Measurements from ENCODE around the gene MS4A6A. TPM values are rescaled to one million over a fixed set of nuclear protein-coding genes. Genes with fewer than 3 reads are reported as not detected.
"Not testable (repeated sequence)": the region's sequence is repeated elsewhere in the genome, so short reads cannot be mapped to it uniquely, and the experiment has no call there.

The MS4A6A gene
- polyA plus RNA-seq (ENCODE audit: insufficient read length in 3 of 3): 10 to 100 TPM; 17.4 to 18.0 (median 18.0) TPM
- long read RNA-seq, donor 1, partial matches to known transcripts: 0 of 3 reads
- long read RNA-seq, donor 1, other reads (novel, unspliced or antisense): 0 of 3 reads
- long read RNA-seq, donor 2, partial matches to known transcripts: 0 of 2 reads
- long read RNA-seq, donor 2, other reads (novel, unspliced or antisense): 0 of 2 reads
- long read RNA-seq, donor 3, partial matches to known transcripts: 5 of 6 reads
- long read RNA-seq, donor 3, other reads (novel, unspliced or antisense): 0 of 6 reads
- long read RNA-seq, donor 4, partial matches to known transcripts: 5 of 6 reads
- long read RNA-seq, donor 4, other reads (novel, unspliced or antisense): 0 of 6 reads
- long read RNA-seq, donor 5: 0 reads
- long read RNA-seq, donor 6, partial matches to known transcripts: 0 of 2 reads
- long read RNA-seq, donor 6, other reads (novel, unspliced or antisense): 0 of 2 reads
- long read RNA-seq, donor 7, partial matches to known transcripts: 0 of 1 reads
- long read RNA-seq, donor 7, other reads (novel, unspliced or antisense): 0 of 1 reads
- long read RNA-seq, donor 8, partial matches to known transcripts: 6 of 6 reads
- long read RNA-seq, donor 8, other reads (novel, unspliced or antisense): 0 of 6 reads
- long read RNA-seq, donor 9, partial matches to known transcripts: 6 of 6 reads
- long read RNA-seq, donor 9, other reads (novel, unspliced or antisense): 0 of 6 reads
- long read RNA-seq, donor 10, partial matches to known transcripts: 0 of 2 reads
- long read RNA-seq, donor 10, other reads (novel, unspliced or antisense): 0 of 2 reads
- long read RNA-seq, donor 11, partial matches to known transcripts: 0 of 1 reads
- long read RNA-seq, donor 11, other reads (novel, unspliced or antisense): 0 of 1 reads
- long read RNA-seq, donor 12, partial matches to known transcripts: 0 of 1 reads
- long read RNA-seq, donor 12, other reads (novel, unspliced or antisense): 0 of 1 reads
- long read RNA-seq, donor 13, partial matches to known transcripts: 0 of 1 reads
- long read RNA-seq, donor 13, other reads (novel, unspliced or antisense): 0 of 1 reads
- long read RNA-seq, donor 14: 0 reads
- long read RNA-seq, donor 15, partial matches to known transcripts: 7 of 11 reads
- long read RNA-seq, donor 15, other reads (novel, unspliced or antisense): 0 of 11 reads
- long read RNA-seq, donor 16, partial matches to known transcripts: 0 of 2 reads
- long read RNA-seq, donor 16, other reads (novel, unspliced or antisense): 0 of 2 reads

- DNase-seq: no peak
Observed at GRCh38 chr11:60182541-60183330, at the start of gene MS4A6A. Gene MS4A6A, minus strand, starts transcription at chr11:60183083. Its CDS starts 1,356 bp downstream, at chr11:60181727.

- no peak for DNase-seq
Observed at GRCh38 chr11:60230681-60231080, 47.8 kb upstream of the MS4A6A start.

- DNase-seq: no peak
Observed at GRCh38 chr11:60222141-60222540, 39.3 kb upstream of the MS4A6A start.

GRCh38 chr11:60221692-60222091 lies 38.8 kb upstream of the MS4A6A start:
- DNase-seq: no peak

- DNase-seq: no peak
Observed at GRCh38 chr11:60221181-60221580, 38.3 kb upstream of the MS4A6A start.

- DNase-seq: no peak
Observed at GRCh38 chr11:60214386-60214785, 31.5 kb upstream of the MS4A6A start.

GRCh38 chr11:60211206-60211605 lies 28.3 kb upstream of the MS4A6A start:
- DNase-seq: no peak

GRCh38 chr11:60209977-60210376 lies 27.1 kb upstream of the MS4A6A start:
- no peak for DNase-seq

GRCh38 chr11:60208951-60209350 lies 26.1 kb upstream of the MS4A6A start:
- no peak for DNase-seq

- DNase-seq: no peak
Observed at GRCh38 chr11:60208146-60208895, 25.4 kb upstream of the MS4A6A start.

GRCh38 chr11:60206616-60207015 lies 23.7 kb upstream of the MS4A6A start:
- no peak for DNase-seq

- no peak for DNase-seq
Observed at GRCh38 chr11:60204922-60205321, 22.0 kb upstream of the MS4A6A start.

- not testable (repeated sequence) for DNase-seq
Observed at GRCh38 chr11:60201334-60201733, 18.5 kb upstream of the MS4A6A start.

- no peak for DNase-seq
Observed at GRCh38 chr11:60197442-60197841, 14.6 kb upstream of the MS4A6A start.

- no peak for DNase-seq
Observed at GRCh38 chr11:60195923-60196368, 13.1 kb upstream of the MS4A6A start.

- no peak for DNase-seq
Observed at GRCh38 chr11:60194511-60194910, 11.6 kb upstream of the MS4A6A start.

- DNase-seq: peak; percentile 23
Observed at GRCh38 chr11:60193687-60194433, 11.0 kb upstream of the MS4A6A start.

GRCh38 chr11:60192564-60192963 lies 9.7 kb upstream of the MS4A6A start:
- DNase-seq: not testable (repeated sequence)

- not testable (repeated sequence) for DNase-seq
Observed at GRCh38 chr11:60188481-60188880, 5.6 kb upstream of the MS4A6A start.
